Lower lobe of right lung (tissue), 2 donors: ENCODE measurements around the gene KIF21B. TPM values are rescaled to one million over a fixed set of nuclear protein-coding genes. Genes with fewer than 3 reads are reported as not detected.

ENCODE experiments used
- ATAC-seq, 2 donors: fragments of 200-7000 bp; cut with Tn5 transposase; one replicate each; pipeline ENCODE4 v1.9.1; 2020 to 2022; ENCODE audit warnings: mild to moderate bottlenecking in 2 of 2, moderate library complexity in 2 of 2
- DNase-seq: peaks from one replicate; pipeline ENCODE4 v3.0.0-alpha.2; 2020
- H3K27ac ChIP-seq: fragments of 200-600 bp; one replicate; pipeline ENCODE4 v1.8.0; 2022
- H3K27me3 ChIP-seq: fragments of 200-600 bp; one replicate; pipeline ENCODE4 v1.8.0; 2022; ENCODE audit warnings: low read depth
- H3K36me3 ChIP-seq: fragments of 200-600 bp; one replicate; pipeline ENCODE4 v1.8.0; 2022; ENCODE audit warnings: mild to moderate bottlenecking
- H3K4me1 ChIP-seq: fragments of 200-600 bp; one replicate; pipeline ENCODE4 v1.8.0; 2022
- H3K4me3 ChIP-seq: fragments of 200-600 bp; one replicate; pipeline ENCODE4 v1.8.0; 2022; ENCODE audit warnings: mild to moderate bottlenecking
- H3K9me3 ChIP-seq: fragments of 200-600 bp; one replicate; pipeline ENCODE4 v1.8.0; 2022
- intact Hi-C: fragments of 100-400 bp; cut with DNase I; formaldehyde crosslinking; loops from one replicate; pipeline ENCODE4 v1.11.0; 2022
- total RNA-seq: library from RNA; stranded (reverse); fragmentation: NEBNext Ultra II Directional; extraction: Animal tissue kit (Norgen Biotek cat#: 25700); gene quantifications from one replicate; pipeline ENCODE4 v1.2.1, GENCODE V29; 2021
- TF ChIP-seq, protein P1 (sequence below): fragments of 200-600 bp; IDR thresholded peaks from one replicate; pipeline ENCODE4 v1.8.0; 2022; ENCODE audit warnings: antibody characterized with exemption, mild to moderate bottlenecking
- donor health status: DM: no; HTN: yes; CAD: no; lungs with severe emphysema.

Gene KIF21B
- total RNA-seq, 1 donor from 2014 or later = 4.7 TPM

DNA sequence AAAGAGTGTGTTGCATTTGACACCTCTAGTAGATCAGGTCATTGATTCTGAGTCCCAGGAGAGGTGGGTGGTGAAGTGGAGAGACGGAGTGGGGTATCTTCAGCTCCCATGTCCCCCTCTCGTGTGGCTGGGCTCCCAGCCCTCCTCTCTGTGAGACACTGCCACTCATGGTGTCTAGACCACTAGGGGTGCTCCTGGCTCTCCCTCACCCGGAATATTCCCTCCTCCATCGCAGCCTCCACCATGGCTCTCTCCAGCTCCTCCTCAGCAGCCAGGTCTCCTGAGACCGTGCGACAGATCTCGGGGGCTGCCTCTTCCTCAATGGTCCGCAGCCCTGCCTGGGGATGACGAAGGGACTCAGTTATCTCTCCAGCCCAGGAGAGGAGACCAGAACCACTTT, 20.6 kb upstream of the KIF21B start:
- intact Hi-C loops = loop anchor here (5.0 kb wide), 1 partner anchor 72 kb away; no protein-coding TSS in a partner anchor

DNA sequence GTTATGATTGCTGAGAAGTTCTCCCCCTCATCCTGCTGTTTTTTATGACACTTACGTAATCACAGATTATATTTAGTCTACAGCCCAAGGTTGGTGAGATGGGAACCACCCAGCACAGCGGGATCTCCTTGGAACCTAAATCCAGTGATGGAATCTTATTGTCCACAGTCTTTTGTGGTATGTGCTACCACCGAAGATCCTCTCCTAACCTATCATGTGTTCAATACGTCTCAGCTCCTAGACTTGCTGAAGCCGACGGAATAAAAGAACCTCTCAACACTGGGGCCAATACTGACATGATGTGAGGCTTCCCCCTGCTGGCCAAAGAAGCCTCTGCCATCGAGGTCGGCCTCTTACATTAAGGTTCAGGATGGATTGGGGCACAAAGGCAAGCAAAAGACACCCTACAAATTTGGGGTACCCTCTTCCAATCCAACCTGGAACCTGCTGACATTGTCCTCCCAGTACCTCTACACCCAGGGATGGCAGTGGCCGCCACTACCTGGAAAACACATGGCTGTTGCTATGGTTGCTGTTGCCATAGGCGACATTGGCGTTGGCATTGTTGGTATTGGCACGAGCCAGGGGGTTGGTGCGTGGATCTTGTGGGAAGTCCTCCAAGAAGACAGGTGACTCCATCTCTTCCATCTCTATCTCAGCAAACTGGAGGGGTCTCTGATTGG, 19.4 kb upstream of the KIF21B start:
- Histone ChIP-seq H3K4me3 (no peak overlapping the region), H3K4me1 (no peaks in the 10 kb centered on the region), H3K9me3 (no peaks in the 10 kb centered on the region), H3K27ac (no peak overlapping the region), H3K27me3 (no peaks in the 10 kb centered on the region), H3K36me3 (no peaks in the 10 kb centered on the region)
- peak; percentile 79 to 86 for ATAC-seq
- DNase-seq = peak; percentile 69
- TF ChIP-seq, protein P1, sequence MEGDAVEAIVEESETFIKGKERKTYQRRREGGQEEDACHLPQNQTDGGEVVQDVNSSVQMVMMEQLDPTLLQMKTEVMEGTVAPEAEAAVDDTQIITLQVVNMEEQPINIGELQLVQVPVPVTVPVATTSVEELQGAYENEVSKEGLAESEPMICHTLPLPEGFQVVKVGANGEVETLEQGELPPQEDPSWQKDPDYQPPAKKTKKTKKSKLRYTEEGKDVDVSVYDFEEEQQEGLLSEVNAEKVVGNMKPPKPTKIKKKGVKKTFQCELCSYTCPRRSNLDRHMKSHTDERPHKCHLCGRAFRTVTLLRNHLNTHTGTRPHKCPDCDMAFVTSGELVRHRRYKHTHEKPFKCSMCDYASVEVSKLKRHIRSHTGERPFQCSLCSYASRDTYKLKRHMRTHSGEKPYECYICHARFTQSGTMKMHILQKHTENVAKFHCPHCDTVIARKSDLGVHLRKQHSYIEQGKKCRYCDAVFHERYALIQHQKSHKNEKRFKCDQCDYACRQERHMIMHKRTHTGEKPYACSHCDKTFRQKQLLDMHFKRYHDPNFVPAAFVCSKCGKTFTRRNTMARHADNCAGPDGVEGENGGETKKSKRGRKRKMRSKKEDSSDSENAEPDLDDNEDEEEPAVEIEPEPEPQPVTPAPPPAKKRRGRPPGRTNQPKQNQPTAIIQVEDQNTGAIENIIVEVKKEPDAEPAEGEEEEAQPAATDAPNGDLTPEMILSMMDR = peak; percentile 84
- intact Hi-C loops = loop anchor here (5.0 kb wide), 1 partner anchor 71 kb away; no protein-coding TSS in a partner anchor

More for the DNA sequence above, 20.6 kb upstream of the KIF21B start:
- no peaks in the 10 kb centered on the region for H3K27me3 ChIP-seq
- H3K4me3 ChIP-seq = no peak overlapping the region
- TF ChIP-seq, protein P1 = no peak
- no peaks in the 10 kb centered on the region for H3K9me3 ChIP-seq
- no peak for DNase-seq
- no peak for ATAC-seq
- no peaks in the 10 kb centered on the region for H3K4me1 ChIP-seq
- H3K27ac ChIP-seq = no peak overlapping the region
- no peaks in the 10 kb centered on the region for H3K36me3 ChIP-seq

DNA sequence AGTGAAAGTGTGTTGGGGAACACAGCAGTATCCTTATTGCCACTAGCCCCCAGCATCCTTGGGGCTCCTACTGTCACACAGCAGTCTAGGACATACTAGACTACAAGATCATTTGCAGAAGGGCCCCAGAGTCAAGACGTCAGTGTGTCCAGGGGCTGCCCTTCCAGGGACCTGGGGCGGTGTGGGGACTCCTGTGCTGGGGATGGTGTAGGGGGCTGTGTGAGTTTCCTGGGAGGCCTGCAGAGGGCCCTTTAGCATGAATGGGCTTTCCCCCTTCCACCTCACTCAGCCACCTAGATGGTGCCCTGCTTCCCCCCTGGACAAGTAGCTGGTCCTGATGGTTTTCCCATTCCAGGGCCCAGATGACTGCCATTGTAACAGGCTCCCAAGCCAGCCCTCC, 17.5 kb upstream of the KIF21B start:
- Histone ChIP-seq H3K4me1 (no peaks in the 10 kb centered on the region), H3K27ac (no peak overlapping the region), H3K27me3 (no peaks in the 10 kb centered on the region), H3K9me3 (no peaks in the 10 kb centered on the region), H3K4me3 (no peak overlapping the region), H3K36me3 (no peaks in the 10 kb centered on the region)
- intact Hi-C loops = loop anchor here (5.0 kb wide), 1 partner anchor 69 kb away; no protein-coding TSS in a partner anchor
- TF ChIP-seq, protein P1 = no peak
- no peak for ATAC-seq
- DNase-seq = no peak

DNA sequence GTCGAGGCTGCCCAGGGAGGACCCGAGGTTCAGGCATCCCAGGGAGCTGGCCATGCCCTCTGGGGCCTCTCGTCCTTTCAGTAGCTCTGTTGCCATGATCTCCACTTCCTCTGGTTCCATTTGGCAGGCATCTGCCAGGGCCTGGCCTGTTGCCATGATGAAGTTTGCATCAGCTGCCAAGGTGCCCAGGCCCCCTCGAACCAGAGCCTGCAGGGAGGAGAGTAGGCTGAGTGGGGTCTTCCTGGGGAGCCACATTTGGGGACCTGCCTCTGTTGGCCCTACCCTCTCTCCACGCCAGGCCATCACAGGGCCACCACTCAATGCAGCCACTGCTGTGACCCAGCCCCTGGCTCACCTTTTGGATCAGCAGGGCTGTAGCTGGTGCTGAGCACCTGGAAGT, 16.4 kb upstream of the KIF21B start:
- no peaks in the 10 kb centered on the region for H3K36me3 ChIP-seq
- no peak for ATAC-seq
- H3K27me3 ChIP-seq = no peaks in the 10 kb centered on the region
- DNase-seq = no peak
- no peak overlapping the region for H3K4me3 ChIP-seq
- H3K4me1 ChIP-seq = no peaks in the 10 kb centered on the region
- no peaks in the 10 kb centered on the region for H3K9me3 ChIP-seq
- no peak overlapping the region for H3K27ac ChIP-seq
- TF ChIP-seq, protein P1 = no peak
- intact Hi-C loops = loop anchor here (5.0 kb wide), 1 partner anchor 68 kb away; no protein-coding TSS in a partner anchor

DNA sequence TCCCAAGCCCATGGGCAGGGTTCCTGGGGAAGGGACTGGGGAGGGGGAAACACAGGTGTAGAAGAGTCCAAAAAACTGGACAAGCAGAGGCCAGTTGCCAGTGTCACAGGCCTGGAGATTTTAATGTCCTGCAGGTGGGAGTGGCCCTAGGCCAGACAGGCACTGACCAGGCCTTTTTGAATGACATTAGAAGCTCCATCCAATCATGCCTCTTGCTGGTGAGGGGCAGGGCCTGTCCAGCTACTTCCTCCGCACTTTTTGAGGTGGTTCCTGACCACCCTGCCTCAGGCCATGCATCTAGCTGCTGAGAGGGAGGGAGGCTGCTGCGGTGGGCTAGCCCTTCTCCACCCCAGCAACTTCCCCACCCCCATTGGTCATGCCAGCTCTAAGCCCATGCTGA, 15.9 kb upstream of the KIF21B start:
- no peaks in the 10 kb centered on the region for H3K27me3 ChIP-seq
- TF ChIP-seq, protein P1 = no peak
- H3K36me3 ChIP-seq = no peaks in the 10 kb centered on the region
- H3K9me3 ChIP-seq = no peaks in the 10 kb centered on the region
- H3K4me3 ChIP-seq = no peak overlapping the region
- H3K27ac ChIP-seq = no peak overlapping the region
- ATAC-seq (no peak), DNase-seq (no peak)
- H3K4me1 ChIP-seq = no peaks in the 10 kb centered on the region
- intact Hi-C loops = no loop called here
